ENCODE data around the gene PHLDB1.

- TF ChIP-seq CTCF (IDR thresholded peaks at IDR 0.05) (no peak), POLR2AphosphoS5 (IDR thresholded peaks at IDR 0.05) (no peak), EP300 (IDR thresholded peaks at IDR 0.05; ENCODE audit: low read depth) (no peak), POLR2A (IDR thresholded peaks at IDR 0.05) (no peak)
Measured at GRCh38 chr11:118666371-118666770, 59.0 kb downstream of the PHLDB1 start.

Data from transverse colon (tissue), 4 donors.